Hepatocyte (in vitro differentiated cells): Measurements from ENCODE around the gene TCEAL1.

ENCODE experiments used
- CTCF ChIP-seq: fragments of 200-600 bp; sonication (generic); IDR thresholded peaks from 2 replicates; pipeline ENCODE4 v1.5.1; 2016; ENCODE audit warnings: antibody characterized with exemption, mild to moderate bottlenecking; ENCODE audit not compliant: poor library complexity
- EZH2 ChIP-seq: fragments of 200-600 bp; sonication (generic); IDR thresholded peaks from 2 replicates; pipeline ENCODE4 v1.6.1; 2016; ENCODE audit warnings: antibody characterized with exemption, mild to moderate bottlenecking, borderline replicate concordance
- EZH2phosphoT487 ChIP-seq: fragments of 200-600 bp; sonication (generic); IDR thresholded peaks from one replicate; pipeline ENCODE4 v1.6.1; 2018; ENCODE audit warnings: antibody characterized with exemption, mild to moderate bottlenecking, low read depth, moderate library complexity; ENCODE audit not compliant: unreplicated experiment, severe bottlenecking

DNA sequence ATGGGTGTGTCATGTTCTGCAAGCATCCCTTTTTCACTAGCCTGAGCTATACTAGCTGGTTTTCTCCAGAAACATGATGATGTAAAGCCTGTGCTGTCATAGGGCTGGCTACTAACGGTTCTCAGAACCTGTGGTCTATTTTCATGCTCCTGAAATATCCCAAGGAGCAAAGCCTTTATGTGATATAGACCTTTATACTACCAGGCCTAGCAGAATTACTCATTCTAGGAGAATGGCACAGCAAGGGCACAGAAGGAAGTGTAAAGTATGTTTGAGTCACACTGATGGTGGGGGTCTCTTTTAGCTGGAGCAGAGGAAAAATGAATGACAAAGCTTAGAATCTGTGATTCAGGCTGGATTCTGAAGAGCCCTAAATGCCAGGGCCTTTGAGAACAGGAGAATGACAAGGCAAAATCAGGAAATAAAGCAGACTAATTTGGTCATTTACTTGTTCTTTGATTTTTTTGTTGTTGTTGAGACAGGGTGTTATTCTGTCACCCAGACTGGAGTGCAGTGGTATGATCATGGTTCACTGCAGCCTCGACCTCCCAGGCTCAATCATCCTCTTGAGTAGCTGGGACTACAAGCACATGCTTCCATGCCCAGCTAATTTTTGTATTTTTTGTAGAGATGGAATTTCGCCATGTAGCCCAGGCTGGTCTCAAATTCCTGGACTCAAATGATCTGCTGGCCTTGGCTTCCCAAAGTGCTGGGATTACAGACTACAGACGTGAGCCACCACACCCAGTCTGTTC is 11.8 kb downstream of the TCEAL1 start:
- TF ChIP-seq CTCF (no peak), EZH2 (no peak), EZH2phosphoT487 (no peak)
